OCI-LY1 (cell line): ENCODE results near the gene VCAN.

ENCODE experiments used
- H2AFZ ChIP-seq: fragments of 200-600 bp; sonication (generic), shearing (Covaris generic); 2 replicates; pipeline ENCODE4 v1.6.0; 2014; ENCODE audit warnings: antibody characterized with exemption, mild to moderate bottlenecking, low read length
- H3F3A ChIP-seq: fragments of 200-600 bp; sonication (generic), shearing (Covaris generic); 2 replicates; pipeline ENCODE4 v1.6.0; 2014; ENCODE audit warnings: mild to moderate bottlenecking, antibody characterized with exemption, low read length, moderate library complexity; ENCODE audit not compliant: insufficient read depth
- H3K27ac ChIP-seq: fragments of 200-600 bp; sonication (generic); 2 replicates; pipeline ENCODE4 v1.5.1; 2014; ENCODE audit warnings: low read length, mixed run types, mild to moderate bottlenecking, low read depth; ENCODE audit not compliant: poor library complexity, severe bottlenecking
- H3K27me3 ChIP-seq: fragments of 200-600 bp; sonication (generic); 2 replicates; pipeline ENCODE4 v1.6.0; 2014; ENCODE audit warnings: antibody characterized with exemption, mild to moderate bottlenecking, low read length, moderate library complexity; ENCODE audit not compliant: insufficient read depth
- H3K36me3 ChIP-seq: fragments of 200-600 bp; sonication (generic); 2 replicates; pipeline ENCODE4 v1.6.1; 2014; ENCODE audit warnings: mild to moderate bottlenecking, antibody characterized with exemption, low read length, moderate library complexity, mixed read lengths; ENCODE audit not compliant: insufficient read depth
- H3K4me1 ChIP-seq: fragments of 200-600 bp; sonication (generic); 2 replicates; pipeline ENCODE4 v1.5.1; 2014; ENCODE audit warnings: mild to moderate bottlenecking, low read length, moderate library complexity; ENCODE audit not compliant: insufficient read depth, severe bottlenecking
- H3K4me2 ChIP-seq: fragments of 200-600 bp; sonication (generic), shearing (Covaris generic); 2 replicates; pipeline ENCODE4 v1.6.1; 2014; ENCODE audit warnings: low read length
- H3K4me3 ChIP-seq: fragments of 200-600 bp; sonication (generic); 2 replicates; pipeline ENCODE4 v1.5.1; 2014; ENCODE audit warnings: low read length, low read depth, mild to moderate bottlenecking, mixed read lengths; ENCODE audit not compliant: poor library complexity, severe bottlenecking
- H3K79me2 ChIP-seq: fragments of 200-600 bp; shearing (Covaris generic); 2 replicates; pipeline ENCODE4 v1.6.1; 2016; ENCODE audit warnings: mixed run types, low read length, mixed read lengths; ENCODE audit not compliant: insufficient read depth
- H3K9ac ChIP-seq: fragments of 200-600 bp; sonication (generic), shearing (Covaris generic); 2 replicates; pipeline ENCODE4 v1.6.1; 2014; ENCODE audit warnings: mild to moderate bottlenecking, low read length, mixed read lengths
- H3K9me2 ChIP-seq: fragments of 200-600 bp; sonication (generic), shearing (Covaris generic); 2 replicates; pipeline ENCODE4 v1.6.1; 2014; ENCODE audit warnings: low read depth, mild to moderate bottlenecking, low read length, mixed read lengths
- H3K9me3 ChIP-seq: fragments of 200-600 bp; shearing (Covaris generic); 2 replicates; pipeline ENCODE4 v1.6.1; 2014; ENCODE audit warnings: low read length, mixed read lengths
- H4K20me1 ChIP-seq: fragments of 200-600 bp; sonication (generic), shearing (Covaris generic); 2 replicates; pipeline ENCODE4 v1.6.0; 2016; ENCODE audit warnings: mild to moderate bottlenecking, low read length; ENCODE audit not compliant: insufficient read depth
- EZH2 ChIP-seq: fragments of 200-600 bp; sonication (generic), shearing (Covaris generic); IDR thresholded peaks from 2 replicates; pipeline ENCODE4 v1.8.0; 2017; ENCODE audit warnings: borderline replicate concordance, mixed run types, mild to moderate bottlenecking, antibody characterized with exemption, low read length, moderate library complexity, mixed read lengths
- TF ChIP-seq, protein P1 (sequence below): fragments of 200-600 bp; sonication (generic), shearing (Covaris generic); IDR thresholded peaks from 2 replicates; pipeline ENCODE4 v1.5.1; 2017; ENCODE audit warnings: mild to moderate bottlenecking, antibody characterized with exemption, low read length, moderate library complexity, mixed read lengths

VCAN gene

DNA sequence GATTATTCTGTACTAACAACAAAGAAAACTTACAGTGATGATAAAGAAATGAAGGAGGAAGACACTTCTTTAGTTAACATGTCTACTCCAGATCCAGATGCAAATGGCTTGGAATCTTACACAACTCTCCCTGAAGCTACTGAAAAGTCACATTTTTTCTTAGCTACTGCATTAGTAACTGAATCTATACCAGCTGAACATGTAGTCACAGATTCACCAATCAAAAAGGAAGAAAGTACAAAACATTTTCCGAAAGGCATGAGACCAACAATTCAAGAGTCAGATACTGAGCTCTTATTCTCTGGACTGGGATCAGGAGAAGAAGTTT, 67.9 kb downstream of the VCAN start:
- H3K27ac ChIP-seq = no peak overlapping the region
- no peaks in the 10 kb centered on the region for H3K4me1 ChIP-seq
- H3K9me3 ChIP-seq = no peaks in the 10 kb centered on the region
- TF ChIP-seq, protein P1, sequence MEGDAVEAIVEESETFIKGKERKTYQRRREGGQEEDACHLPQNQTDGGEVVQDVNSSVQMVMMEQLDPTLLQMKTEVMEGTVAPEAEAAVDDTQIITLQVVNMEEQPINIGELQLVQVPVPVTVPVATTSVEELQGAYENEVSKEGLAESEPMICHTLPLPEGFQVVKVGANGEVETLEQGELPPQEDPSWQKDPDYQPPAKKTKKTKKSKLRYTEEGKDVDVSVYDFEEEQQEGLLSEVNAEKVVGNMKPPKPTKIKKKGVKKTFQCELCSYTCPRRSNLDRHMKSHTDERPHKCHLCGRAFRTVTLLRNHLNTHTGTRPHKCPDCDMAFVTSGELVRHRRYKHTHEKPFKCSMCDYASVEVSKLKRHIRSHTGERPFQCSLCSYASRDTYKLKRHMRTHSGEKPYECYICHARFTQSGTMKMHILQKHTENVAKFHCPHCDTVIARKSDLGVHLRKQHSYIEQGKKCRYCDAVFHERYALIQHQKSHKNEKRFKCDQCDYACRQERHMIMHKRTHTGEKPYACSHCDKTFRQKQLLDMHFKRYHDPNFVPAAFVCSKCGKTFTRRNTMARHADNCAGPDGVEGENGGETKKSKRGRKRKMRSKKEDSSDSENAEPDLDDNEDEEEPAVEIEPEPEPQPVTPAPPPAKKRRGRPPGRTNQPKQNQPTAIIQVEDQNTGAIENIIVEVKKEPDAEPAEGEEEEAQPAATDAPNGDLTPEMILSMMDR = no peak
- no peak for TF ChIP-seq EZH2
- H3F3A ChIP-seq = no peaks in the 10 kb centered on the region
- H3K9me2 ChIP-seq = no peaks in the 10 kb centered on the region
- H3K27me3 ChIP-seq = no peaks in the 10 kb centered on the region
- no peaks in the 10 kb centered on the region for H4K20me1 ChIP-seq
- H3K4me2 ChIP-seq = no peak overlapping the region
- no peaks in the 10 kb centered on the region for H3K36me3 ChIP-seq
- no peaks in the 10 kb centered on the region for H3K79me2 ChIP-seq
- H3K9ac ChIP-seq = no peak overlapping the region
- no peak overlapping the region for H3K4me3 ChIP-seq
- H2AFZ ChIP-seq = no peak overlapping the region

DNA sequence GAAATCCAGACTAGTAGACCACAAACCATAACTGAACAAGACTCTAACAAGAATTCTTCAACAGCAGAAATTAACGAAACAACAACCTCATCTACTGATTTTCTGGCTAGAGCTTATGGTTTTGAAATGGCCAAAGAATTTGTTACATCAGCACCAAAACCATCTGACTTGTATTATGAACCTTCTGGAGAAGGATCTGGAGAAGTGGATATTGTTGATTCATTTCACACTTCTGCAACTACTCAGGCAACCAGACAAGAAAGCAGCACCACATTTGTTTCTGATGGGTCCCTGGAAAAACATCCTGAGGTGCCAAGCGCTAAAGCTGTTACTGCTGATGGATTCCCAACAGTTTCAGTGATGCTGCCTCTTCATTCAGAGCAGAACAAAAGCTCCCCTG, 68.6 kb downstream of the VCAN start:
- H2AFZ ChIP-seq = no peak overlapping the region
- H3K27me3 ChIP-seq = no peaks in the 10 kb centered on the region
- H3K9ac ChIP-seq = no peak overlapping the region
- H3K27ac ChIP-seq = no peak overlapping the region
- no peaks in the 10 kb centered on the region for H3F3A ChIP-seq
- TF ChIP-seq, protein P1 = no peak
- no peak for TF ChIP-seq EZH2
- no peaks in the 10 kb centered on the region for H3K9me3 ChIP-seq
- no peaks in the 10 kb centered on the region for H3K9me2 ChIP-seq
- H3K36me3 ChIP-seq = no peaks in the 10 kb centered on the region
- no peak overlapping the region for H3K4me2 ChIP-seq
- no peaks in the 10 kb centered on the region for H3K4me1 ChIP-seq
- H3K79me2 ChIP-seq = no peaks in the 10 kb centered on the region
- no peaks in the 10 kb centered on the region for H4K20me1 ChIP-seq
- no peak overlapping the region for H3K4me3 ChIP-seq

DNA sequence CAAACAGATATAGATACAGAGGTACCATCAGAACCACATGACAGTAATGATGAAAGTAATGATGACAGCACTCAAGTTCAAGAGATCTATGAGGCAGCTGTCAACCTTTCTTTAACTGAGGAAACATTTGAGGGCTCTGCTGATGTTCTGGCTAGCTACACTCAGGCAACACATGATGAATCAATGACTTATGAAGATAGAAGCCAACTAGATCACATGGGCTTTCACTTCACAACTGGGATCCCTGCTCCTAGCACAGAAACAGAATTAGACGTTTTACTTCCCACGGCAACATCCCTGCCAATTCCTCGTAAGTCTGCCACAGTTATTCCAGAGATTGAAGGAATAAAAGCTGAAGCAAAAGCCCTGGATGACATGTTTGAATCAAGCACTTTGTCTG, 69.2 kb downstream of the VCAN start:
- H3K9me2 ChIP-seq = no peaks in the 10 kb centered on the region
- H3K79me2 ChIP-seq = no peaks in the 10 kb centered on the region
- H3K4me1 ChIP-seq = no peaks in the 10 kb centered on the region
- H3K36me3 ChIP-seq = no peaks in the 10 kb centered on the region
- H3K4me3 ChIP-seq = no peak overlapping the region
- no peak overlapping the region for H3K27ac ChIP-seq
- no peaks in the 10 kb centered on the region for H4K20me1 ChIP-seq
- no peaks in the 10 kb centered on the region for H3K27me3 ChIP-seq
- H3K9ac ChIP-seq = no peak overlapping the region
- no peak overlapping the region for H3K4me2 ChIP-seq
- H2AFZ ChIP-seq = no peak overlapping the region
- no peaks in the 10 kb centered on the region for H3F3A ChIP-seq
- H3K9me3 ChIP-seq = no peaks in the 10 kb centered on the region
- TF ChIP-seq EZH2 = no peak
- TF ChIP-seq, protein P1 = no peak
